ENCODE measurements around the gene ZFYVE28.

ZFYVE28 gene

GRCh38 chr4:2300431-2301224 is 117.8 kb downstream of the ZFYVE28 start:
- no peak for FAIRE-seq

GRCh38 chr4:2299794-2300193 is 118.7 kb downstream of the ZFYVE28 start:
- FAIRE-seq = no peak

- no peak for FAIRE-seq
Observed at GRCh38 chr4:2298532-2298991, 119.9 kb downstream of the ZFYVE28 start.

- FAIRE-seq = no peak
Observed at GRCh38 chr4:2297606-2298531, 120.6 kb downstream of the ZFYVE28 start.

- no peak for FAIRE-seq
Observed at GRCh38 chr4:2296631-2297601, 121.5 kb downstream of the ZFYVE28 start.

- no peak for FAIRE-seq
Observed at GRCh38 chr4:2295900-2296442, 122.5 kb downstream of the ZFYVE28 start.

- no peak for FAIRE-seq
Observed at GRCh38 chr4:2295500-2295899, 122.9 kb downstream of the ZFYVE28 start.

GRCh38 chr4:2292646-2293108 is 125.8 kb downstream of the ZFYVE28 start:
- no peak for FAIRE-seq

- FAIRE-seq = no peak
Observed at GRCh38 chr4:2291705-2292645, 126.5 kb downstream of the ZFYVE28 start.

GRCh38 chr4:2290974-2291704 is 127.3 kb downstream of the ZFYVE28 start:
- no peak for FAIRE-seq

- no peak for FAIRE-seq
Observed at GRCh38 chr4:2290488-2290887, 128.0 kb downstream of the ZFYVE28 start.

GRCh38 chr4:2289955-2290333 is 128.5 kb downstream of the ZFYVE28 start:
- FAIRE-seq = no peak

- FAIRE-seq = no peak
Observed at GRCh38 chr4:2289311-2289954, 129.0 kb downstream of the ZFYVE28 start.

GRCh38 chr4:2288051-2288541 is 130.3 kb downstream of the ZFYVE28 start:
- no peak for FAIRE-seq

- FAIRE-seq = no peak
Observed at GRCh38 chr4:2287594-2287915, 130.9 kb downstream of the ZFYVE28 start.

- FAIRE-seq = no peak
Observed at GRCh38 chr4:2286904-2287593, 131.4 kb downstream of the ZFYVE28 start.

- no peak for FAIRE-seq
Observed at GRCh38 chr4:2285613-2286381, 132.6 kb downstream of the ZFYVE28 start.

- FAIRE-seq = no peak
Observed at GRCh38 chr4:2284934-2285612, 133.4 kb downstream of the ZFYVE28 start.
